ENCODE results near the gene ZNF570. TPM values are rescaled to one million over a fixed set of nuclear protein-coding genes. Genes with fewer than 3 reads are reported as not detected.

ZNF570 gene
- total and polyA plus RNA-seq, 4 donors = 3.2 to 8.8 (median 5.5) TPM

- intact Hi-C loops (cut with DNase I) = no loop called here
- Histone ChIP-seq H3K4me1 (ENCODE audit: control insufficient read depth in 1 of 2, insufficient read depth in 2 of 2, low read length in 2 of 2) (no peaks in the 10 kb centered on the region), H3K27ac (ENCODE audit: low read depth in 1 of 2, low read length in 2 of 2) (no peak overlapping the region), H3K4me3 (ENCODE audit: low read length in 2 of 2) (peak overlapping the region in 1 of 2 donors; percentile 8), H3K9me3 (ENCODE audit: control insufficient read depth, low read length) (peaks cover 26% of the 10 kb centered on the region), H3K27me3 (ENCODE audit: control insufficient read depth in 1 of 2, insufficient read depth in 2 of 2, low read length in 1 of 2) (no peaks in the 10 kb centered on the region), H3K36me3 (ENCODE audit: control insufficient read depth in 1 of 2, insufficient read depth in 2 of 2, low read length in 1 of 2) (peaks cover 14 to 16% of the 10 kb centered on the region in 2 donors)
- no peak for DNase-seq
- WGBS, 2 donors = 98 to 99% methylated on average over 8 of the region's 8 CpGs
- ATAC-seq (ENCODE audit: low FRiP score) = no peak
Measured at GRCh38 chr19:37484406-37485168, 15.4 kb downstream of the ZNF570 start.

GRCh38 chr19:37492213-37492612 lies 23.1 kb downstream of the ZNF570 start:
- Histone ChIP-seq H3K4me3 (ENCODE audit: low read length in 2 of 2) (no peak overlapping the region), H3K27ac (ENCODE audit: low read depth in 1 of 2, low read length in 2 of 2) (no peak overlapping the region), H3K9me3 (ENCODE audit: control insufficient read depth, low read length) (peaks cover 3% of the 10 kb centered on the region), H3K27me3 (ENCODE audit: control insufficient read depth in 1 of 2, insufficient read depth in 2 of 2, low read length in 1 of 2) (no peaks in the 10 kb centered on the region), H3K36me3 (ENCODE audit: control insufficient read depth in 1 of 2, insufficient read depth in 2 of 2, low read length in 1 of 2) (no peaks in the 10 kb centered on the region), H3K4me1 (ENCODE audit: control insufficient read depth in 1 of 2, insufficient read depth in 2 of 2, low read length in 2 of 2) (no peaks in the 10 kb centered on the region)
- ATAC-seq (ENCODE audit: low FRiP score) (no peak), DNase-seq (no peak)
- 73 to 75% methylated on average over 3 of the region's 3 CpGs for WGBS, 2 donors
- intact Hi-C loops (cut with DNase I) = no loop called here

GRCh38 chr19:37505958-37506386 lies 36.8 kb downstream of the ZNF570 start:
- WGBS, 2 donors = 1% methylated on average over 12 of the region's 12 CpGs
- ATAC-seq (ENCODE audit: low FRiP score) (peak; percentile 49), DNase-seq (no peak)
- Histone ChIP-seq H3K36me3 (ENCODE audit: control insufficient read depth in 1 of 2, insufficient read depth in 2 of 2, low read length in 1 of 2) (peaks cover 0 to under 1% of the 10 kb centered on the region in 2 donors), H3K9me3 (ENCODE audit: control insufficient read depth, low read length) (peaks cover 1% of the 10 kb centered on the region), H3K4me3 (ENCODE audit: low read length in 2 of 2) (peak overlapping the region; percentile 63 to 95), H3K27me3 (ENCODE audit: control insufficient read depth in 1 of 2, insufficient read depth in 2 of 2, low read length in 1 of 2) (no peaks in the 10 kb centered on the region), H3K4me1 (ENCODE audit: control insufficient read depth in 1 of 2, insufficient read depth in 2 of 2, low read length in 2 of 2) (no peaks in the 10 kb centered on the region), H3K27ac (ENCODE audit: low read depth in 1 of 2, low read length in 2 of 2) (peak overlapping the region; percentile 48 to 98)
- intact Hi-C loops (cut with DNase I) = loop anchor here (2.0 to 5.0 kb wide), 2 partner anchors 34 to 37 kb away; partner anchors contain the start of gene ZNF570 (in 1 of the 2)

- Histone ChIP-seq H3K4me1 (ENCODE audit: control insufficient read depth in 1 of 2, insufficient read depth in 2 of 2, low read length in 2 of 2) (no peaks in the 10 kb centered on the region), H3K36me3 (ENCODE audit: control insufficient read depth in 1 of 2, insufficient read depth in 2 of 2, low read length in 1 of 2) (peaks cover 0 to 5% of the 10 kb centered on the region in 2 donors), H3K27ac (ENCODE audit: low read depth in 1 of 2, low read length in 2 of 2) (peak within 1 kb of the TSS; percentile 48 to 98), H3K27me3 (ENCODE audit: control insufficient read depth in 1 of 2, insufficient read depth in 2 of 2, low read length in 1 of 2) (no peaks in the 10 kb centered on the region), H3K4me3 (ENCODE audit: low read length in 2 of 2) (peak within 1 kb of the TSS; percentile 63 to 95), H3K9me3 (ENCODE audit: control insufficient read depth, low read length) (peaks cover 1% of the 10 kb centered on the region)
- ATAC-seq (ENCODE audit: low FRiP score) (peak; percentile 90), DNase-seq (peak; percentile 83 to 92)
- WGBS, 2 donors = 0 to 1% methylated on average over 40 of the region's 40 CpGs
- intact Hi-C loops (cut with DNase I) = loop anchor here (2.0 to 5.0 kb wide), 2 partner anchors 34 to 38 kb away; partner anchors contain the start of gene ZNF570 (in 1 of the 2)
Measured at GRCh38 chr19:37506387-37507166, 37.4 kb downstream of the ZNF570 start, which contains the start of gene ZNF793. Gene ZNF793 (plus strand): TSS chr19:37506939. CDS start chr19:37523440, 16,501 bp downstream.

- Histone ChIP-seq H3K27ac (ENCODE audit: low read depth in 1 of 2, low read length in 2 of 2) (peak overlapping the region in 1 of 2 donors; percentile 98), H3K4me3 (ENCODE audit: low read length in 2 of 2) (peak overlapping the region; percentile 63 to 95), H3K27me3 (ENCODE audit: control insufficient read depth in 1 of 2, insufficient read depth in 2 of 2, low read length in 1 of 2) (no peaks in the 10 kb centered on the region), H3K9me3 (ENCODE audit: control insufficient read depth, low read length) (peaks cover 3% of the 10 kb centered on the region), H3K4me1 (ENCODE audit: control insufficient read depth in 1 of 2, insufficient read depth in 2 of 2, low read length in 2 of 2) (no peaks in the 10 kb centered on the region), H3K36me3 (ENCODE audit: control insufficient read depth in 1 of 2, insufficient read depth in 2 of 2, low read length in 1 of 2) (peaks cover 0 to 5% of the 10 kb centered on the region in 2 donors)
- WGBS, 2 donors = 0 to 2% methylated on average over 9 of the region's 9 CpGs
- no peak for DNase-seq
- intact Hi-C loops (cut with DNase I) = loop anchor here (2.0 to 5.0 kb wide), 2 partner anchors 35 to 38 kb away; partner anchors contain the start of gene ZNF570 (in 1 of the 2)
- ATAC-seq (ENCODE audit: low FRiP score) = no peak
Measured at GRCh38 chr19:37507167-37507464, 38.0 kb downstream of the ZNF570 start.

GRCh38 chr19:37511186-37511585 lies 42.0 kb downstream of the ZNF570 start:
- Histone ChIP-seq H3K9me3 (ENCODE audit: control insufficient read depth, low read length) (peaks cover 2% of the 10 kb centered on the region), H3K27me3 (ENCODE audit: control insufficient read depth in 1 of 2, insufficient read depth in 2 of 2, low read length in 1 of 2) (no peaks in the 10 kb centered on the region), H3K4me1 (ENCODE audit: control insufficient read depth in 1 of 2, insufficient read depth in 2 of 2, low read length in 2 of 2) (no peaks in the 10 kb centered on the region), H3K36me3 (ENCODE audit: control insufficient read depth in 1 of 2, insufficient read depth in 2 of 2, low read length in 1 of 2) (peaks cover 0 to 5% of the 10 kb centered on the region in 2 donors), H3K4me3 (ENCODE audit: low read length in 2 of 2) (no peak overlapping the region), H3K27ac (ENCODE audit: low read depth in 1 of 2, low read length in 2 of 2) (no peak overlapping the region)
- intact Hi-C loops (cut with DNase I) = no loop called here
- ATAC-seq (ENCODE audit: low FRiP score) (no peak), DNase-seq (no peak)
- WGBS, 2 donors = 93% methylated on average over 3 of the region's 3 CpGs

GRCh38 chr19:37511821-37512220 lies 42.7 kb downstream of the ZNF570 start:
- ATAC-seq (ENCODE audit: low FRiP score) (no peak), DNase-seq (no peak)
- intact Hi-C loops (cut with DNase I) = no loop called here
- Histone ChIP-seq H3K9me3 (ENCODE audit: control insufficient read depth, low read length) (peaks cover 3% of the 10 kb centered on the region), H3K4me1 (ENCODE audit: control insufficient read depth in 1 of 2, insufficient read depth in 2 of 2, low read length in 2 of 2) (no peaks in the 10 kb centered on the region), H3K4me3 (ENCODE audit: low read length in 2 of 2) (no peak overlapping the region), H3K36me3 (ENCODE audit: control insufficient read depth in 1 of 2, insufficient read depth in 2 of 2, low read length in 1 of 2) (peaks cover 0 to 5% of the 10 kb centered on the region in 2 donors), H3K27me3 (ENCODE audit: control insufficient read depth in 1 of 2, insufficient read depth in 2 of 2, low read length in 1 of 2) (no peaks in the 10 kb centered on the region), H3K27ac (ENCODE audit: low read depth in 1 of 2, low read length in 2 of 2) (no peak overlapping the region)
- WGBS, 2 donors = 95 to 97% methylated on average over 3 of the region's 3 CpGs

GRCh38 chr19:37513397-37513796 lies 44.2 kb downstream of the ZNF570 start:
- DNase-seq (no peak), ATAC-seq (ENCODE audit: low FRiP score) (no peak)
- no peak overlapping the region for H3K4me3 ChIP-seq (ENCODE audit: low read length in 2 of 2)
- H3K27me3 ChIP-seq (ENCODE audit: control insufficient read depth in 1 of 2, insufficient read depth in 2 of 2, low read length in 1 of 2) = no peaks in the 10 kb centered on the region
- H3K9me3 ChIP-seq (ENCODE audit: control insufficient read depth, low read length) = peaks cover 5% of the 10 kb centered on the region
- peaks cover 1 to 5% of the 10 kb centered on the region in 2 donors for H3K36me3 ChIP-seq (ENCODE audit: control insufficient read depth in 1 of 2, insufficient read depth in 2 of 2, low read length in 1 of 2)
- no peaks in the 10 kb centered on the region for H3K4me1 ChIP-seq (ENCODE audit: control insufficient read depth in 1 of 2, insufficient read depth in 2 of 2, low read length in 2 of 2)
- no peak overlapping the region for H3K27ac ChIP-seq (ENCODE audit: low read depth in 1 of 2, low read length in 2 of 2)
- 43 to 46% methylated on average over 2 of the region's 2 CpGs for WGBS, 2 donors
- intact Hi-C loops (cut with DNase I) = no loop called here

All from aorta (tissue), 5 donors.